Liver (tissue), 9 donors: Measurements from ENCODE around the gene KNOP1. TPM values are rescaled to one million over a fixed set of nuclear protein-coding genes. Genes with fewer than 3 reads are reported as not detected.

ENCODE experiments used
- DNase-seq: peaks from one replicate; pipeline ENCODE4 v3.0.0-alpha.2; 2017; ENCODE audit warnings: low spot score
- H3K27ac ChIP-seq, 2 donors: one replicate each; pipeline ENCODE4 v1.7.0; 2013; ENCODE audit warnings: inconsistent platforms in 2 of 2, low read length in 2 of 2, control low read depth in 1 of 2, low read depth in 1 of 2, mild to moderate bottlenecking in 1 of 2
- H3K27me3 ChIP-seq, 4 donors: one replicate each; pipeline versions ENCODE4 v1.6.1 to v1.7.0; 2013; ENCODE audit warnings: low read length in 3 of 4, inconsistent platforms in 1 of 4, mild to moderate bottlenecking in 1 of 4, moderate library complexity in 1 of 4; ENCODE audit not compliant: control insufficient read depth in 4 of 4, insufficient read depth in 4 of 4
- H3K36me3 ChIP-seq, 4 donors: one replicate each; pipeline versions ENCODE4 v1.6.1 to v1.7.0; 2013; ENCODE audit warnings: low read length in 3 of 4, mild to moderate bottlenecking in 3 of 4, low read depth in 1 of 4, moderate library complexity in 1 of 4; ENCODE audit not compliant: control insufficient read depth in 4 of 4, insufficient read depth in 3 of 4
- H3K4me1 ChIP-seq, 4 donors: one replicate each; pipeline versions ENCODE4 v1.6.1 to v1.7.0; 2013; ENCODE audit warnings: low read length in 3 of 4, mild to moderate bottlenecking in 3 of 4, moderate library complexity in 1 of 4; ENCODE audit not compliant: control insufficient read depth in 4 of 4, insufficient read depth in 4 of 4
- H3K4me3 ChIP-seq, 3 donors: one replicate each; pipeline versions ENCODE4 v1.6.1 to v1.7.0; 2013; ENCODE audit warnings: low read length in 3 of 3, control low read depth in 1 of 3, low read depth in 1 of 3, mild to moderate bottlenecking in 1 of 3
- H3K9ac ChIP-seq, 2 donors: one replicate each; pipeline ENCODE4 v1.7.0; 2013; ENCODE audit warnings: low read length in 2 of 2, mild to moderate bottlenecking in 2 of 2, moderate library complexity in 2 of 2, control low read depth in 1 of 2, low read depth in 1 of 2
- H3K9me3 ChIP-seq, 4 donors: one replicate each; pipeline versions ENCODE4 v1.6.1 to v1.7.0; 2013; ENCODE audit warnings: low read length in 3 of 4; ENCODE audit not compliant: control insufficient read depth in 4 of 4
- FOXA1 ChIP-seq: IDR thresholded peaks from 2 replicates; pipeline ENCODE4 v1.6.1; 2016; ENCODE audit warnings: antibody characterized with exemption
- FOXA2 ChIP-seq: IDR thresholded peaks from 2 replicates; pipeline ENCODE4 v1.6.1; 2016; ENCODE audit warnings: antibody characterized with exemption
- GABPA ChIP-seq, 2 donors: IDR thresholded peaks in 1 of 2; conservative IDR thresholded peaks in 1 of 2; 2 replicates each; pipeline ENCODE4 v1.6.1; 2016; ENCODE audit warnings: antibody characterized with exemption in 2 of 2, mild to moderate bottlenecking in 1 of 2, moderate library complexity in 1 of 2
- HNF4G ChIP-seq: IDR thresholded peaks from 2 replicates; pipeline ENCODE4 v1.6.1; 2016; ENCODE audit warnings: antibody characterized with exemption
- NR2F2 ChIP-seq: IDR thresholded peaks from 2 replicates; pipeline ENCODE4 v1.6.1; 2016; ENCODE audit warnings: antibody characterized with exemption
- SP1 ChIP-seq: IDR thresholded peaks from 2 replicates; pipeline ENCODE4 v1.6.1; 2018; ENCODE audit warnings: antibody characterized with exemption, mild to moderate bottlenecking
- YY1 ChIP-seq: IDR thresholded peaks from 2 replicates; pipeline ENCODE4 v1.6.1; 2016; ENCODE audit warnings: antibody characterized with exemption, mild to moderate bottlenecking
- ZBTB33 ChIP-seq: IDR thresholded peaks from 2 replicates; pipeline ENCODE4 v1.6.1; 2016; ENCODE audit warnings: antibody characterized with exemption
- WGBS: extraction: QIAGEN DNeasy Blood & Tissue Kit; methylation state at CpG from one replicate; pipeline ENCODE4 v1.1.7; 2013; 5-methylcytosine and 5-hydroxymethylcytosine counted together
- polyA plus RNA-seq, 2 donors: library from polyadenylated mRNA; stranded (reverse) in 1 of 2; unstranded in 1 of 2; fragments of 200-250 nt in 1 of 2; fragments of >200 nt in 1 of 2; fragmentation: Nextera tagmentation in 1 of 2; extraction: Ambion mirVana in 1 of 2; gene quantifications; one replicate each; pipeline versions ENCODE4 v1.2.1 to v1.2.3, GENCODE V29; 2013 to 2015
- total RNA-seq, 2 donors: library from RNA; depleted of rRNA; stranded (reverse); fragments of >200 nt; gene quantifications; one replicate each; pipeline ENCODE4 v1.2.3, GENCODE V29; 2014
- TF ChIP-seq, protein P1 (sequence below): fragments of 150-350 bp; IDR thresholded peaks from 2 replicates; pipeline ENCODE4 v1.5.1; 2017; ENCODE audit warnings: improper control_type of control experiment, low read depth, low read length; ENCODE audit not compliant: missing input control
- TF ChIP-seq, protein P2 (sequence below): IDR thresholded peaks from 2 replicates; pipeline ENCODE4 v1.6.1; 2016; ENCODE audit warnings: antibody characterized with exemption
- TF ChIP-seq, protein P3 (sequence below): IDR thresholded peaks from 2 replicates; pipeline ENCODE4 v1.6.1; 2016; ENCODE audit warnings: antibody characterized with exemption
- donor health status: healthy.
- donor health status: healthy.
- donor health status: healthy.
- donor health status: healthy.
- donor health status: healthy.

Gene KNOP1
- total and polyA plus RNA-seq, 4 donors: 4.1 to 6.7 (median 5.7) TPM

- DNase-seq: no peak
- Histone ChIP-seq H3K4me1 (no peaks in the 10 kb centered on the region), H3K27ac (no peak overlapping the region), H3K9ac (no peak overlapping the region), H3K9me3 (no peaks in the 10 kb centered on the region), H3K27me3 (no peaks in the 10 kb centered on the region), H3K4me3 (no peak overlapping the region), H3K36me3 (peaks cover 10 to 32% (median 17%) of the 10 kb centered on the region in 4 donors)
- WGBS: 98% methylated on average over 15 of the region's 15 CpGs
- no peak for TF ChIP-seq ZBTB33
- TF ChIP-seq, protein P1, sequence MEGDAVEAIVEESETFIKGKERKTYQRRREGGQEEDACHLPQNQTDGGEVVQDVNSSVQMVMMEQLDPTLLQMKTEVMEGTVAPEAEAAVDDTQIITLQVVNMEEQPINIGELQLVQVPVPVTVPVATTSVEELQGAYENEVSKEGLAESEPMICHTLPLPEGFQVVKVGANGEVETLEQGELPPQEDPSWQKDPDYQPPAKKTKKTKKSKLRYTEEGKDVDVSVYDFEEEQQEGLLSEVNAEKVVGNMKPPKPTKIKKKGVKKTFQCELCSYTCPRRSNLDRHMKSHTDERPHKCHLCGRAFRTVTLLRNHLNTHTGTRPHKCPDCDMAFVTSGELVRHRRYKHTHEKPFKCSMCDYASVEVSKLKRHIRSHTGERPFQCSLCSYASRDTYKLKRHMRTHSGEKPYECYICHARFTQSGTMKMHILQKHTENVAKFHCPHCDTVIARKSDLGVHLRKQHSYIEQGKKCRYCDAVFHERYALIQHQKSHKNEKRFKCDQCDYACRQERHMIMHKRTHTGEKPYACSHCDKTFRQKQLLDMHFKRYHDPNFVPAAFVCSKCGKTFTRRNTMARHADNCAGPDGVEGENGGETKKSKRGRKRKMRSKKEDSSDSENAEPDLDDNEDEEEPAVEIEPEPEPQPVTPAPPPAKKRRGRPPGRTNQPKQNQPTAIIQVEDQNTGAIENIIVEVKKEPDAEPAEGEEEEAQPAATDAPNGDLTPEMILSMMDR: no peak
Measured at GRCh38 chr16:19706846-19707245, 11.2 kb downstream of the KNOP1 start.

GRCh38 chr16:19705843-19706242 lies 12.2 kb downstream of the KNOP1 start:
- H3K27me3 ChIP-seq: no peaks in the 10 kb centered on the region
- no peaks in the 10 kb centered on the region for H3K4me1 ChIP-seq
- TF ChIP-seq ZBTB33 (no peak), SP1 (no peak), YY1 (no peak), NR2F2 (no peak), FOXA1 (no peak), GABPA (IDR thresholded peaks at IDR 0.05 in 1 of 2, conservative IDR thresholded peaks at IDR 0.05 in 1 of 2) (no peak), FOXA2 (no peak), HNF4G (no peak)
- TF ChIP-seq, protein P2, sequence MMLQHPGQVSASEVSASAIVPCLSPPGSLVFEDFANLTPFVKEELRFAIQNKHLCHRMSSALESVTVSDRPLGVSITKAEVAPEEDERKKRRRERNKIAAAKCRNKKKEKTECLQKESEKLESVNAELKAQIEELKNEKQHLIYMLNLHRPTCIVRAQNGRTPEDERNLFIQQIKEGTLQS: no peak
- no peak overlapping the region for H3K9ac ChIP-seq
- H3K27ac ChIP-seq: no peak overlapping the region
- DNase-seq: no peak
- no peaks in the 10 kb centered on the region for H3K9me3 ChIP-seq
- H3K4me3 ChIP-seq: no peak overlapping the region
- H3K36me3 ChIP-seq: peaks cover 10 to 32% (median 20%) of the 10 kb centered on the region in 4 donors
- 84% methylated on average over 5 of the region's 5 CpGs for WGBS

GRCh38 chr16:19705146-19705501 lies 12.9 kb downstream of the KNOP1 start:
- WGBS: 96% methylated on average over 8 of the region's 8 CpGs
- Histone ChIP-seq H3K27ac (no peak overlapping the region), H3K36me3 (peaks cover 10 to 30% (median 20%) of the 10 kb centered on the region in 4 donors), H3K27me3 (no peaks in the 10 kb centered on the region), H3K9ac (no peak overlapping the region), H3K4me3 (no peak overlapping the region), H3K4me1 (peaks cover 0 to 6% (median 4%) of the 10 kb centered on the region in 4 donors), H3K9me3 (no peaks in the 10 kb centered on the region)
- TF ChIP-seq YY1 (no peak), HNF4G (no peak)
- TF ChIP-seq, protein P3, sequence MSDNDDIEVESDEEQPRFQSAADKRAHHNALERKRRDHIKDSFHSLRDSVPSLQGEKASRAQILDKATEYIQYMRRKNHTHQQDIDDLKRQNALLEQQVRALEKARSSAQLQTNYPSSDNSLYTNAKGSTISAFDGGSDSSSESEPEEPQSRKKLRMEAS: no peak
- no peak for DNase-seq
